ENCODE results near the gene RBFA. TPM values are rescaled to one million over a fixed set of nuclear protein-coding genes. Genes with fewer than 3 reads are reported as not detected.
A peak's percentile ranks its signal among the peaks of the same experiment; 100 is the strongest.

The RBFA gene
- total and polyA plus RNA-seq, 2 of the 13 experiments (the other 11 are each of a cell fraction or from before 2014, with no cell fraction given) = 29.7 to 42.4 TPM

DNA sequence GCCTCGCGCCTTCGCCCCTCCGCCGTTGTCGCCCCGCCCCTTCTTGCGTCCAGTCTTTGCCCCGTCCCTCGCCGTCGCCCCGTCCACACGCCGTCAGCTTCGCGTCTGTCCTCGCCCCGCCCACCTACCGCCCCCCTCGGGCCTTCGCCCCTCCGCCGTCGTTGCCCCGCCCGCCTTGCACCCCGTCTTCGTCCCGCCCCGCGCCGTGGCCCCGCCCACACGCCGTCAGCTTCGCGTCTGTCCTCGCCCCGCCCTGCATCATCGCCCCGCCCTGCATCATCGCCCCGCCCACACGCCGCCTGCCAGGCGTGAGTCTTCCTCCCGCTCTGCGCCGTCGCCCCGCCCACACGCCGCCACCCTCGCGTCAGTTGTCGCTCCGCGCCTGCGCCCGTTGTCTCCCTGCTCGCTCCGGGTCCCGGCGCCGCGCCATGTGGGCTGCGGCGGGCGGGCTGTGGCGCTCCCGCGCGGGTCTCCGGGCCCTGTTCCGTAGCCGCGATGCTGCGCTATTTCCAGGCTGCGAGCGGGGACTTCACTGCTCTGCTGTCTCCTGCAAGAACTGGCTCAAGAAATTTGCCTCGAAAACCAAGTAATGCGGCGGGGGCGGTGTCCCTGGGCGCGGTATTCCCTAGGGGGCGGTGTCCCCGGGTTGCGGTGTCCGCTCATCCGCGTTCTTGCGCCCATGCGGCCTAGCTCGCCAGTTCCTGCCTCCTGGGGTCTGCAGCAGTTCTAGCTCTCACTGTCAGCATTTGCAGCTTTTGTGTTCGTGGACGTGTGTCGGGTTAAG is at the start of gene RBFA (continued):
- no peak for TF ChIP-seq BHLHE40 (IDR thresholded peaks at IDR 0.05; ENCODE audit: low read length)
- no peak; the same call in 1 of the 2 replicates for TF ChIP-seq ISX (CRISPR knock-in tag; conservative IDR thresholded peaks at IDR 0.05)
- no peak; the same call in 1 of the 2 replicates for TF ChIP-seq ELF4 (CRISPR knock-in tag; IDR thresholded peaks at IDR 0.05; ENCODE audit: borderline replicate concordance)
- TF ChIP-seq NFKB2 (CRISPR knock-in tag; IDR thresholded peaks at IDR 0.05; ENCODE audit: borderline replicate concordance) = peak; percentile 76
- no peak for TF ChIP-seq ZNF562 (CRISPR knock-in tag; IDR thresholded peaks at IDR 0.05; ENCODE audit: borderline replicate concordance)
- TF ChIP-seq, protein P1, sequence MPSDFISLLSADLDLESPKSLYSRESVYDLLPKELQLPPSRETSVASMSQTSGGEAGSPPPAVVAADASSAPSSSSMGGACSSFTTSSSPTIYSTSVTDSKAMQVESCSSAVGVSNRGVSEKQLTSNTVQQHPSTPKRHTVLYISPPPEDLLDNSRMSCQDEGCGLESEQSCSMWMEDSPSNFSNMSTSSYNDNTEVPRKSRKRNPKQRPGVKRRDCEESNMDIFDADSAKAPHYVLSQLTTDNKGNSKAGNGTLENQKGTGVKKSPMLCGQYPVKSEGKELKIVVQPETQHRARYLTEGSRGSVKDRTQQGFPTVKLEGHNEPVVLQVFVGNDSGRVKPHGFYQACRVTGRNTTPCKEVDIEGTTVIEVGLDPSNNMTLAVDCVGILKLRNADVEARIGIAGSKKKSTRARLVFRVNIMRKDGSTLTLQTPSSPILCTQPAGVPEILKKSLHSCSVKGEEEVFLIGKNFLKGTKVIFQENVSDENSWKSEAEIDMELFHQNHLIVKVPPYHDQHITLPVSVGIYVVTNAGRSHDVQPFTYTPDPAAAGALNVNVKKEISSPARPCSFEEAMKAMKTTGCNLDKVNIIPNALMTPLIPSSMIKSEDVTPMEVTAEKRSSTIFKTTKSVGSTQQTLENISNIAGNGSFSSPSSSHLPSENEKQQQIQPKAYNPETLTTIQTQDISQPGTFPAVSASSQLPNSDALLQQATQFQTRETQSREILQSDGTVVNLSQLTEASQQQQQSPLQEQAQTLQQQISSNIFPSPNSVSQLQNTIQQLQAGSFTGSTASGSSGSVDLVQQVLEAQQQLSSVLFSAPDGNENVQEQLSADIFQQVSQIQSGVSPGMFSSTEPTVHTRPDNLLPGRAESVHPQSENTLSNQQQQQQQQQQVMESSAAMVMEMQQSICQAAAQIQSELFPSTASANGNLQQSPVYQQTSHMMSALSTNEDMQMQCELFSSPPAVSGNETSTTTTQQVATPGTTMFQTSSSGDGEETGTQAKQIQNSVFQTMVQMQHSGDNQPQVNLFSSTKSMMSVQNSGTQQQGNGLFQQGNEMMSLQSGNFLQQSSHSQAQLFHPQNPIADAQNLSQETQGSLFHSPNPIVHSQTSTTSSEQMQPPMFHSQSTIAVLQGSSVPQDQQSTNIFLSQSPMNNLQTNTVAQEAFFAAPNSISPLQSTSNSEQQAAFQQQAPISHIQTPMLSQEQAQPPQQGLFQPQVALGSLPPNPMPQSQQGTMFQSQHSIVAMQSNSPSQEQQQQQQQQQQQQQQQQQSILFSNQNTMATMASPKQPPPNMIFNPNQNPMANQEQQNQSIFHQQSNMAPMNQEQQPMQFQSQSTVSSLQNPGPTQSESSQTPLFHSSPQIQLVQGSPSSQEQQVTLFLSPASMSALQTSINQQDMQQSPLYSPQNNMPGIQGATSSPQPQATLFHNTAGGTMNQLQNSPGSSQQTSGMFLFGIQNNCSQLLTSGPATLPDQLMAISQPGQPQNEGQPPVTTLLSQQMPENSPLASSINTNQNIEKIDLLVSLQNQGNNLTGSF (CRISPR knock-in tag; IDR thresholded peaks at IDR 0.05) = peak; percentile 82; the same call in 1 of the 2 replicates
- TF ChIP-seq, protein P2, sequence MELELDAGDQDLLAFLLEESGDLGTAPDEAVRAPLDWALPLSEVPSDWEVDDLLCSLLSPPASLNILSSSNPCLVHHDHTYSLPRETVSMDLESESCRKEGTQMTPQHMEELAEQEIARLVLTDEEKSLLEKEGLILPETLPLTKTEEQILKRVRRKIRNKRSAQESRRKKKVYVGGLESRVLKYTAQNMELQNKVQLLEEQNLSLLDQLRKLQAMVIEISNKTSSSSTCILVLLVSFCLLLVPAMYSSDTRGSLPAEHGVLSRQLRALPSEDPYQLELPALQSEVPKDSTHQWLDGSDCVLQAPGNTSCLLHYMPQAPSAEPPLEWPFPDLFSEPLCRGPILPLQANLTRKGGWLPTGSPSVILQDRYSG (CRISPR knock-in tag; IDR thresholded peaks at IDR 0.05) = peak; percentile 43; the same call in 1 of the 2 replicates
- TF ChIP-seq HIVEP1 (CRISPR knock-in tag; IDR thresholded peaks at IDR 0.05) = peak; percentile 74
- TF ChIP-seq ZNF550 (CRISPR knock-in tag; IDR thresholded peaks at IDR 0.05; ENCODE audit: borderline replicate concordance) = no peak
- peak; percentile 74 for TF ChIP-seq ZNF607 (CRISPR knock-in tag; IDR thresholded peaks at IDR 0.05; ENCODE audit: borderline replicate concordance)
- peak; percentile 92 for TF ChIP-seq KDM5B (CRISPR knock-in tag; IDR thresholded peaks at IDR 0.05; ENCODE audit: borderline replicate concordance)
- TF ChIP-seq, protein P3, sequence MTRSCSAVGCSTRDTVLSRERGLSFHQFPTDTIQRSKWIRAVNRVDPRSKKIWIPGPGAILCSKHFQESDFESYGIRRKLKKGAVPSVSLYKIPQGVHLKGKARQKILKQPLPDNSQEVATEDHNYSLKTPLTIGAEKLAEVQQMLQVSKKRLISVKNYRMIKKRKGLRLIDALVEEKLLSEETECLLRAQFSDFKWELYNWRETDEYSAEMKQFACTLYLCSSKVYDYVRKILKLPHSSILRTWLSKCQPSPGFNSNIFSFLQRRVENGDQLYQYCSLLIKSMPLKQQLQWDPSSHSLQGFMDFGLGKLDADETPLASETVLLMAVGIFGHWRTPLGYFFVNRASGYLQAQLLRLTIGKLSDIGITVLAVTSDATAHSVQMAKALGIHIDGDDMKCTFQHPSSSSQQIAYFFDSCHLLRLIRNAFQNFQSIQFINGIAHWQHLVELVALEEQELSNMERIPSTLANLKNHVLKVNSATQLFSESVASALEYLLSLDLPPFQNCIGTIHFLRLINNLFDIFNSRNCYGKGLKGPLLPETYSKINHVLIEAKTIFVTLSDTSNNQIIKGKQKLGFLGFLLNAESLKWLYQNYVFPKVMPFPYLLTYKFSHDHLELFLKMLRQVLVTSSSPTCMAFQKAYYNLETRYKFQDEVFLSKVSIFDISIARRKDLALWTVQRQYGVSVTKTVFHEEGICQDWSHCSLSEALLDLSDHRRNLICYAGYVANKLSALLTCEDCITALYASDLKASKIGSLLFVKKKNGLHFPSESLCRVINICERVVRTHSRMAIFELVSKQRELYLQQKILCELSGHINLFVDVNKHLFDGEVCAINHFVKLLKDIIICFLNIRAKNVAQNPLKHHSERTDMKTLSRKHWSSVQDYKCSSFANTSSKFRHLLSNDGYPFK (CRISPR knock-in tag; IDR thresholded peaks at IDR 0.05; ENCODE audit: borderline replicate concordance) = no peak; the same call in 1 of the 2 replicates
- TF ChIP-seq ISL2 (CRISPR knock-in tag; IDR thresholded peaks at IDR 0.05) = peak; percentile 61; the same call in 1 of the 2 replicates
- TF ChIP-seq ZNF260 (CRISPR knock-in tag; IDR thresholded peaks at IDR 0.05; ENCODE audit: borderline replicate concordance, low read depth) = no peak
- no peak for TF ChIP-seq HMG20B (CRISPR knock-in tag; conservative IDR thresholded peaks at IDR 0.05)
- TF ChIP-seq TRIM24 (CRISPR knock-in tag; IDR thresholded peaks at IDR 0.05) = no peak
- TF ChIP-seq ZNF335 (CRISPR knock-in tag; IDR thresholded peaks at IDR 0.05) = no peak
- peak; percentile 83 for TF ChIP-seq ZNF317 (CRISPR knock-in tag; IDR thresholded peaks at IDR 0.05)
- TF ChIP-seq NFE2L2 (IDR thresholded peaks at IDR 0.05; ENCODE audit: low read length) = no peak
- TF ChIP-seq SKI (IDR thresholded peaks at IDR 0.05; ENCODE audit: partially characterized antibody) = peak; percentile 58
- peak; percentile 25; the same call in 1 of the 2 replicates for TF ChIP-seq HOXA9 (CRISPR knock-in tag; IDR thresholded peaks at IDR 0.05; ENCODE audit: borderline replicate concordance)

Measured in HepG2 (cell line).